Testis (tissue), 2 donors: ENCODE measurements around the gene ZFYVE16.

ENCODE experiments used
- CTCF ChIP-seq, 3 experiments: fragments of 450-650 bp in 2 of 3; fragments of 200-600 bp in 1 of 3; sonication (generic) in 1 of 3; IDR thresholded peaks; one replicate each; pipeline ENCODE4 v1.5.1; 2016 to 2019; ENCODE audit warnings: antibody characterized with exemption in 3 of 3, mild to moderate bottlenecking in 2 of 3, moderate library complexity in 1 of 3
- POLR2A ChIP-seq: fragments of 450-650 bp; IDR thresholded peaks from one replicate; pipeline ENCODE4 v1.6.1; 2017; ENCODE audit warnings: antibody characterized with exemption, mild to moderate bottlenecking, moderate library complexity

- no peak for TF ChIP-seq CTCF (IDR thresholded peaks at IDR 0.05)
- TF ChIP-seq POLR2A = no peak
These were observed 60.3 kb downstream of the ZFYVE16 start for GRCh38 chr5:80468131-80468530.
